Ascending aorta (tissue), 2 donors: ENCODE data around the gene ECI1. TPM values are rescaled to one million over a fixed set of nuclear protein-coding genes. Genes with fewer than 3 reads are reported as not detected.
A peak's percentile ranks its signal among the peaks of the same experiment; 100 is the strongest.

ENCODE experiments used
- DNase-seq, 2 donors: peaks; one replicate each; pipeline ENCODE4 v3.0.0-alpha.2; 2019; ENCODE audit warnings: low spot score in 2 of 2
- H3K27ac ChIP-seq, 2 donors: fragments of 200-600 bp; sonication (generic); one replicate each; pipeline ENCODE4 v1.5.1; 2016 to 2017; ENCODE audit warnings: mild to moderate bottlenecking in 1 of 2
- H3K27me3 ChIP-seq: fragments of 200-600 bp; sonication (generic); one replicate; pipeline ENCODE4 v1.5.1; 2017
- H3K36me3 ChIP-seq, 2 donors: fragments of 200-600 bp; sonication (generic); one replicate each; pipeline ENCODE4 v1.5.1; 2016
- H3K4me1 ChIP-seq, 2 donors: fragments of 200-600 bp; sonication (generic); one replicate each; pipeline ENCODE4 v1.5.1; 2016 to 2017; ENCODE audit warnings: mild to moderate bottlenecking in 1 of 2
- H3K4me3 ChIP-seq, 2 donors: fragments of 200-600 bp; sonication (generic); one replicate each; pipeline ENCODE4 v1.5.1; 2016 to 2017; ENCODE audit warnings: mild to moderate bottlenecking in 1 of 2
- H3K9me3 ChIP-seq, 2 donors: fragments of 200-600 bp; sonication (generic); one replicate each; pipeline ENCODE4 v1.5.1; 2016
- intact Hi-C: fragments of 100-400 bp; cut with DNase I; formaldehyde crosslinking; loops from one replicate; pipeline ENCODE4 v1.15.1; 2023
- total RNA-seq: library from RNA; depleted of rRNA; stranded (reverse); fragments of >200 nt; gene quantifications from one replicate; pipeline ENCODE4 v1.1.0, GENCODE V29; 2016
- TF ChIP-seq, protein P1 (sequence below), 3 experiments: fragments of 200-600 bp in 2 of 3; fragments of 450-650 bp in 1 of 3; sonication (generic) in 2 of 3; IDR thresholded peaks; one replicate each; pipeline ENCODE4 v1.5.1; 2016 to 2019; ENCODE audit warnings: antibody characterized with exemption in 3 of 3, mild to moderate bottlenecking in 1 of 3, moderate library complexity in 1 of 3

The ECI1 gene
- total RNA-seq, 1 donor from 2014 or later: 10.9 TPM

DNA sequence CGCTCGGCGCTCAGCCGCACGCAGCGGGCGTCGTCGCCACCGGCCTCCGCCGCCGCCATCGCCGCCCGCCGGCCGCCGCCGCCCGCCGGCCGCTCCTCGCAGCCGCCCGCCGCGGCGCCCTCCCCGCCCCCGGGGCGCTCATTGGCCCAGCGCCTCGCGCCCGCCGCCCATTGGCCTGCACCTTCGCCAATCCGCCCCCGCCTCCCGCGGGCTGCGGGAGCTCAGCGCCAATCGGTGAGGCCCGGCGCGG lies 36.7 kb downstream of the ECI1 start, which contains the start of gene PGP:
TSS of gene PGP (minus strand) at position 122 of the 250 bp plus-strand sequence. CDS start at position 59, 63 bp downstream.
- Histone ChIP-seq H3K9me3 (no peaks in the 10 kb centered on the region), H3K4me1 (peaks cover 12 to 22% of the 10 kb centered on the region in 2 donors), H3K27me3 (no peaks in the 10 kb centered on the region), H3K27ac (peak within 1 kb of the TSS; percentile 73 to 75), H3K36me3 (peaks cover 0 to 7% of the 10 kb centered on the region in 2 donors), H3K4me3 (peak within 1 kb of the TSS; percentile 93 to 99)
- TF ChIP-seq, protein P1, sequence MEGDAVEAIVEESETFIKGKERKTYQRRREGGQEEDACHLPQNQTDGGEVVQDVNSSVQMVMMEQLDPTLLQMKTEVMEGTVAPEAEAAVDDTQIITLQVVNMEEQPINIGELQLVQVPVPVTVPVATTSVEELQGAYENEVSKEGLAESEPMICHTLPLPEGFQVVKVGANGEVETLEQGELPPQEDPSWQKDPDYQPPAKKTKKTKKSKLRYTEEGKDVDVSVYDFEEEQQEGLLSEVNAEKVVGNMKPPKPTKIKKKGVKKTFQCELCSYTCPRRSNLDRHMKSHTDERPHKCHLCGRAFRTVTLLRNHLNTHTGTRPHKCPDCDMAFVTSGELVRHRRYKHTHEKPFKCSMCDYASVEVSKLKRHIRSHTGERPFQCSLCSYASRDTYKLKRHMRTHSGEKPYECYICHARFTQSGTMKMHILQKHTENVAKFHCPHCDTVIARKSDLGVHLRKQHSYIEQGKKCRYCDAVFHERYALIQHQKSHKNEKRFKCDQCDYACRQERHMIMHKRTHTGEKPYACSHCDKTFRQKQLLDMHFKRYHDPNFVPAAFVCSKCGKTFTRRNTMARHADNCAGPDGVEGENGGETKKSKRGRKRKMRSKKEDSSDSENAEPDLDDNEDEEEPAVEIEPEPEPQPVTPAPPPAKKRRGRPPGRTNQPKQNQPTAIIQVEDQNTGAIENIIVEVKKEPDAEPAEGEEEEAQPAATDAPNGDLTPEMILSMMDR (IDR thresholded peaks at IDR 0.05): no peak
- intact Hi-C loops: loop anchor here (5.0 kb wide), 2 partner anchors 38 to 808 kb away; partner anchors contain the start of genes ECI1, HCFC1R1, THOC6 and TNFRSF12A
- no peak for DNase-seq

DNA sequence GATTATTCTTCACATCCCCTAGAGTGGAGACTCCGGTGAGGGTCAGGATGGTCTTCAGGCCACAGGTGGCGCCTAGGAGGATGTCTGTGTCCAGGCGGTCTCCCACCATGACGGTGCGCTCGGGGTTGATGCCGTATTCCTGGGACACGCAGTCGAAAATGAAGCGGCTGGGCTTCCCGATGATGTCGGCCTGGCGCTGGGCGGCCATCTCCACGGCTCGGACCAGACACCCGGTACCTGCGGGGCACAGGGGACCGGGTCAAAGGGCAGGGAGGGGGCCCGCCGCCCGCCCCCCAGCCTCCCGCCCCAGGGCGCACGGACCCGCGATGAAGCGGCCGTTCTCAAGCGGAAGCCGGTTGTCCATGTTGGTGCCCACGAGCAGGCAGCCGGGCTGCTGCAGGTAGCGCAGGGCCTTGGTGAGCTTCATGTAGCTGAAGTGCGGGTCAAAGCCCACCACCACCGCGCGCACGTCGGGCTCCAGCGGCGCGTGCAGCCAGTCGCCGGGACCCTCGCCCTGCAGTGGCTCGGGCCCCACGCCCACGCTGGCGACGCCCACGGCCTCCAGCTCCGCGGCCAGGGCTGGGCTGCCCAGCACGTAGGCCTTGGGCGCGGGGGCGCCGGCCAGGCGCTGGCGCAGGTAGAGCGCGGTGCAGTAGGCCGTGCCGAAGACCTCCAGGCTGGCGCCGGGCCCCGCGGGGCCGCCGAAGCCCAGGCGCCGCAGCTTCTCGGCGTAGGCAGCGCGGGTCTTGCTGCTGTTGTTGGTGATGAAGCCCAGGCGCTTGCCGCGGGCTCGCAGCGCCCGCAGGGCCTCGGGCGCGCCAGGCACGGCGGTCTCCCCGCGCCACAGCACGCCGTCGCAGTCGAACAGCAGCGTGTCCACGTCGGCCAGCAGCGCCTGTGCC lies 37.3 kb downstream of the ECI1 start:
- Histone ChIP-seq H3K27me3 (no peaks in the 10 kb centered on the region), H3K4me3 (peak overlapping the region; percentile 93 to 99), H3K27ac (peak overlapping the region; percentile 51 to 73), H3K4me1 (peaks cover 12 to 22% of the 10 kb centered on the region in 2 donors), H3K9me3 (no peaks in the 10 kb centered on the region), H3K36me3 (peaks cover 0 to 13% of the 10 kb centered on the region in 2 donors)
- no peak for DNase-seq
- intact Hi-C loops: loop anchor here (5.0 kb wide), 2 partner anchors 38 to 808 kb away; partner anchors contain the start of genes ECI1, HCFC1R1, THOC6 and TNFRSF12A
- TF ChIP-seq, protein P1 (IDR thresholded peaks at IDR 0.05): no peak

DNA sequence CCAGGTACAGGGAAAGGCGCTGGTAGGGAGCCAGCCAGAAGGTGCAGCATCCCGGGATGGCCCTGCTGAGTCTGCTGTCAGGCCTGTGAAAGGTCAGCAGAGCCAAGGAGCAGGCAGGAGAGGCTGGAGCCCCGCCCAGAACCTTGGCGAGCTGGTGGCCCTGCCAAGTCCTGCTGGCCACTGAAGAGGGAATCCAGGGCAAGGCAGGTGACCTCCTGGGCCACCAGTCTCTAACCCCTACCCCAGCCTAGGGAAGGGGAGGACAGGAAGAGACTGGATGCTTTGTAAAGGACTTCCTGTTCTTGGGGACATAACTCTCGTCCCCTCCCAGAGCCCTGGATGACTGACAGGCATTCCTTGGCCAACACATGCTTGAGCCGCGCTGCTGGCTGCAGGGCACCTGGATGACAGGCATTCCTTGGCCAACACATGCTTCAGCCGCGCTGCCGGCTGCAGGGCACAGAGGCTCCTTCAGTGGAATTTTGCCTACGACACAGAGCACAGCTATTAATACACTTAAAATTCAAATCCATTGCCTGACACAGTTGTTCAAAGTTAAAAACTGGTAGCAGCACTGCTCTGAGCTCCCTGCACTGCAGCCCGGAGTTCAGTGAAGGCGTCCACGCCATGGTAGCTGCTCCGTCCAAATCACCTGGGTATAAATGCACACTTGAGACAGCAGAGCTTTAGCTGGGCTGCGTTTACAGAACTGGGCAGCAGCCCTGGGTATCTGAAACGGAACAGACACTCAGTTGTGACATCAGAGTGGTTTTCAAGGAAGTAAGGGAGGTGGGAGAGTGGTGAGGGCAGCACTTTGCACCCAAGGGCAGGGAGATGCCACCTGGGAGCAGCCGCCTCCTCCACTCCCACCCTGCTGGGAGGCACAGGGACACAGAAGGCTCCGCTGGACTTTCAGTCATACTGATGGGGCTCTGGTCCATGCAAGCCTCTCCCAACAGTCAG lies 38.7 kb downstream of the ECI1 start:
- intact Hi-C loops: loop anchor here (5.0 kb wide), 2 partner anchors 40 to 810 kb away; partner anchors contain the start of genes ECI1, HCFC1R1, THOC6 and TNFRSF12A
- TF ChIP-seq, protein P1 (IDR thresholded peaks at IDR 0.05): no peak

DNA sequence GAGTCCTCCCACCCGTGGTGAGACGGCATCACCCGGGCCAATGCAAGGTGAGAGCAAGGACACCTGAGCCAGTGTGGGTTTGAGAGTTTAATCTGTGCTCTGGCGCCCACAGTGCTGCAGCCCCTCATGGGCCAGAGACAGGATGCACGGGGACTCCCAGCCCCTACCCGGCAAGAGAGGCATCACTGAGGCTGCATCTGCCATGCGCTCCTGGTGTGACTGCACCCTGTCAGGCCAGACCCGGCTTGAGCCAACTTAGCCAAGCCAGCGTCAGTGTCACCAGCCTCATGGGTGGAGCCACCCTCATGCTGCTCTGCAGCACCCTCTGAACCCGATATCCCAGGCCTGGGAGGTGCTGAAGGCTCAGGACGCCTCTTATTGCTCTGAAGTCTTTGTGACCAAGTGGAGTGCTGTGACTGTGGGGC lies 39.5 kb downstream of the ECI1 start:
- TF ChIP-seq, protein P1 (IDR thresholded peaks at IDR 0.05): no peak
- no peak overlapping the region for H3K4me3 ChIP-seq
- no peak overlapping the region for H3K27ac ChIP-seq
- peaks cover 18 to 35% of the 10 kb centered on the region in 2 donors for H3K36me3 ChIP-seq
- DNase-seq: no peak
- H3K9me3 ChIP-seq: no peaks in the 10 kb centered on the region
- peaks cover 12 to 22% of the 10 kb centered on the region in 2 donors for H3K4me1 ChIP-seq
- intact Hi-C loops: loop anchor here (5.0 kb wide), 2 partner anchors 40 to 810 kb away; partner anchors contain the start of genes ECI1, HCFC1R1, THOC6 and TNFRSF12A
- no peaks in the 10 kb centered on the region for H3K27me3 ChIP-seq

More for the DNA sequence above, 38.7 kb downstream of the ECI1 start:
- peak overlapping the region in 1 of 2 donors; percentile 99 for H3K4me3 ChIP-seq
- peaks cover 13 to 27% of the 10 kb centered on the region in 2 donors for H3K36me3 ChIP-seq
- H3K27me3 ChIP-seq: no peaks in the 10 kb centered on the region
- DNase-seq: no peak
- no peaks in the 10 kb centered on the region for H3K9me3 ChIP-seq
- H3K4me1 ChIP-seq: peaks cover 12 to 22% of the 10 kb centered on the region in 2 donors
- H3K27ac ChIP-seq: no peak overlapping the region
